Stimulated activated CD8-positive, alpha-beta memory T cell treated with anti-CD3 and anti-CD28 coated beads, Interleukin-15, amount 100 ng/mL, for 4 hours (primary cell): ENCODE results near the gene CTH.
"Not testable (repeated sequence)": the region's sequence is repeated elsewhere in the genome, so short reads cannot be mapped to it uniquely, and the experiment has no call there.

Experiments used
- DNase-seq, 2 donors: peaks; one replicate each; pipeline ENCODE4 v3.0.0-alpha.2; 2020; ENCODE audit warnings: low read depth in 2 of 2

Gene CTH

DNA sequence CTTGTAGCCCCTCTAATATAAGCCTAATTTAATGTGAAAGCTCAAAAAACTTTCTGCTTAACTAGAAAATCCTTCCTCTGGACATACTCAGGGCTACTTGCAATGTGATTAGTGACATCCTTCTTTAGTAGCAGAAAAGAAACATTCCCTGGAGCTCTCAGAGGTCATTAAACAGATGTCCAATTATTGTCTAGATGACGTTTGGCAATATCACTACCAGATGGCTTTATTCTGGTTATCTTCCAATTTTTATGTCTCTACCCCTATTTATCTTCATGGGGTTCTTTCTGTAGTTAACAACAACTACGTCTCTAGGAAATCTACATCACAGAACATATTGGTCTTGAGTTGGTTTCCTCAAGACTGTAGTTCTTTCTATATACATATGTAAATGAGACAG lies 44.2 kb downstream of the CTH start:
- no peak for DNase-seq

DNA sequence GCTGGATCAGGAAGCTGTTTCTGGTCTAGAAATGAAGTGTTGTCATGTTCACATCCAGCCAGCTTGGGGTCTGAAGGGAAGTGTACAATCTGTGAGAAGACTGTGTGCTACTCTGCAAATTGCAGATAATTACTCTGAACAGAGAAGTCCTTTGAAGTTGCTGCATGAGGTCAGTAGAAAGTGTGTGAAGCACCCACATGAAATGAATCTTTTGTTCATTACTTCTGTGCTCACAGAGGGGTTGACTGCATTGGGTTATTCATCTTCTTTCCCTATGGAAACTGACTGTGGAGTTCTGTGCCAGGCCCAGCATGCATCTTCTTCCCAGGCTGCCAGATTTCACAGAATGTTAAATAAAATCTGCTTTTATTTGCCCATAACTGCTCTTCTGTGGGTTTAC lies 47.1 kb downstream of the CTH start:
- DNase-seq = no peak

DNA sequence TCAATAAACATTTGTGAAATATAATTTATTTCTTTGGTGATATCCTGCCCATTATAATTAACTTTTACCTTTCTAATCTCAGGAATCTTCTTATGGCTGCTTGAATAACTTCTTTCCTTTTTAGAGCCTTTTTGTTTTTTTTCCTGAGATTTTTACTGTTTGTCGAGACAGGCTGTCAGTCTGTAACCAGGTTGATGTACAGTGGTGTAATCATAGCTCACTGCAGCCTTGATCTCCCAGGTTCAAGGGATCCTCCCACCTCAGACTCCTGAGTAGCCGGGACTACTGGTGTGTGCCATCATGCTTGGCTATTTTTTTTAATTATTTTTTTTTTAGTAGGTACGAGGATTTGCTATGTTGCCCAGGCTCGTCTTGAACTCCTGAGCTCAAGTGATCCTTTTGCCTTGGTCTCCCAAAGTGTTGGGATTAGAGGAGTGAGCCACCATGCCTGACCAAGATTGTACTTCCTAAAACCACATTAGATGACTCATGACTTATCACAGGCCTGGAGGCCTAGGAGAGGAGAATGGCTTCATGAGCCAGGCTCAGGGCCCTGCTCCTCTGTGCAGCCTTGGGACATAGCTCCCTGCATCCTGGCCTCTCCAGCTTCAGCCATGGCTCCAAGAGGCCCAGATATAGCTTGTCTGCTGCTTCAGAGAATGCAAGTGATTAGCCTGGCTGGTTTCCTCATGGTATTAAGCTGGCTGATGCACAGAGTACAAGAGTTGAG lies 48.6 kb downstream of the CTH start:
- no peak for DNase-seq

DNA sequence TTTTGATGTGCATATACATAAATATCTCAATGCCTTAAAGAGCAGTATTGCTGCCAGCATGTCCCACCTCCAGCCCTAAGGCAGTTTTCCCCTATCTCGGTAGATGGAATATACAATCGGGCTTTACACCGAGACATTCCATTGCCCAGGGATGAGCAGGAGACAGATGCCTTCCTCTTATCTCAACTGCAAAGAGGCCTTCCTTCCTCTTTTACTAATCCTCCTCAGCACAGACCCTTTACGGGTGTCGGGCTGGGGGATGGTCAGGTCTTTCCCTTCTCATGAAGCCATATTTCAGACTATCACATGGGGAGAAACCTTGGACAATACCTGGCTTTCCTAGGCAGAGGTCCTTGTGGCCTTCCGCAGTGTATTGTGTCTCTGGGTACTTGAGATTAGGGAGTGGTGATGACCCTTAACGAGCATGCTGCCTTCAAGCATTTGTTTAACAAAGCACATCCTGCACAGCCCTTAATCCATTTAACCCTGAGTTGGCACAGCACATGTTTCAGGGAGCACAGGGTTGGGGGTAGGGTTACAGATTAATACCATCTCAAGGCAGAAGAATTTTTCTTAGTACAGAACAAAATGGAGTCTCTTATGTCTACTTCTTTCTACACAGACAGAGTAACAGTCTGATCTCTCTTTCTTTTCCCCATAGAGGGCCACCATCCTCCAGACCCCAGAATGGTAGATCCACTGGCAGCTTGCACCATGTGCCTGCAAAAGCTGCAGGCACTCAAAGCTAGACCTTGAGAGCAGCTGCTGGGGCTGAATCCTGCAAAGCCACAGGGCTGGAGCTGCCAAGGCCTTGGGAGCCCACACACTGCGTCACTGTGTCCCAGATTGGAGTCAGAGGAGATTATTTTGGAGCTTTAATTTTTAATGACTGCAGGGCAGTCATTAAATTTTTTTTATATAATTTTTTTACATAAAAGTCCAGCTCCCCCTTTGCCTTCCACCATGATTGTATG lies 50.0 kb downstream of the CTH start:
- not testable (repeated sequence) for DNase-seq

DNA sequence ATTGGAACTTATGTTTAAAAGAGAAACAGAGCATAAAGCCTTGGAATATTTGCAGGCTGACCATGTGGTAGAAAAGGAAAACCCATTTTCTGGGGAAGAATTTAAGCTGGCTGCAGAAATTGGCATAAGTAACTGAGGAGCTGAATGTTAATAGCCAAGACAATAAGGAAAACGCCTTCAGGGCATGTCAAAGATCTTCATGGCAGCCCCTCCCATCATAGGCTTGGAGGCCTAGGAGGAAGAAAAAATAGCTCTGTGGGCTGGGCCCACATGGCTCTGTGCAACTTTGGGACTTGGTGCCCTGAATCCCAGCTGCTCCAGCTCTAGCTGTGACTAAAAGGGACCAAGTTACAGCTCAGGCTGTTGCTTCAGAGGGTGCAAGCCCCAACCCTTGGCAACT lies 51.5 kb downstream of the CTH start:
- no peak for DNase-seq

DNA sequence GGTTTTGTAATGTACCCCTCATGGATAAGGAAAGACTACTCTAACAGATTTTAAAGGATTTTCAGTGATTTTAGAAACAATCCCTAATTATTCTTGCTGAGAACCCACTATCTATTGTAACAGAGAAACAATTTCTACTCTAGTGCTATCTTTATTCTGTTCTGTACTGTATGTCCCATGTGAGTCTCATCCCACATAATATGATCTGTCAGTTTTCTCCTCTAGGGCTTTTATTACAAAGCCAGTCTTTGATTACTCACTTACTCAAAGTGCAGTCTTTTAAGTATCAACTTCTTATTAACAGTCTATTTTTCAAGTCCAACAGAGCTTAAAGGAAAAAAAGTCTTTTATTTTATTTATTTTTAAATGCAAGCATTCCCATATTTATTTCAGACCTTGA lies 54.8 kb downstream of the CTH start:
- no peak for DNase-seq

DNA sequence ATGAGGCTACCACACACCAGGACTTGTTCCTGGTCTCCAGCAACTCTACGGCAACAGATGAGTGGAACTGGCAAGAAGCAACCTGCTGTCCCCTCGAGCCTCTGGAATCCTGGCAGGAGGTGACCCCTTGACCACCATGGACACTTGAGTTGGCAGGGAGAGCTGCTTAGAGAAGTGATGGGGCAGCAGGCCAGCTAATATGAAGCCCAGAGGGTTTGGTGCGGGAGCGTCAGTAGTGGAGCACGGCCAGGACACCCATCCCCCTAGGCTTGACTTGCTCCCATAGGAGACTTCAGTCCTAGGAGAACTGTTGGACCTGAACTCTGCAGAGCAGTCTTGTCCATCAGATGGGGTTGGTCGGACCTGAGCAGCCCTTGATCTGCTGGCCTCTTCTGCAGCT lies 56.5 kb downstream of the CTH start:
- DNase-seq = no peak

DNA sequence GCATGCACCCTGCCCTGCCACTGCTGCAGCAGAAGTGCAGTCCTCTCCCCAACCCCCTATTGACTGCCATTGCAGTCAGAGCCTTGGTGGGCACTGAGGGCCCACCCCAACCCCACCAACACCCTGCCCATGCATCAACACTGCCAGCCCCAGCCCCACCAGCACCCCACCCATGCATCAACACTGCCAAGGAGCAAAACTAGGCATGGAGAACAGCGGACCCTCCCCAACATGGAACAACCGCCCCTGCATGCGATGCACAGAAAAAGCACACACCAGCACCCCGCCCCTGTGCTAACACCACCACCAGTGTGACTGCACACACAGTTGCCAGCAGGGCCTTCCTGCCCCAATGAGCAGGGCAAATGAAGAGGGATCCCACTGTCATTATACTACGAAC lies 57.1 kb downstream of the CTH start:
- DNase-seq = no peak

DNA sequence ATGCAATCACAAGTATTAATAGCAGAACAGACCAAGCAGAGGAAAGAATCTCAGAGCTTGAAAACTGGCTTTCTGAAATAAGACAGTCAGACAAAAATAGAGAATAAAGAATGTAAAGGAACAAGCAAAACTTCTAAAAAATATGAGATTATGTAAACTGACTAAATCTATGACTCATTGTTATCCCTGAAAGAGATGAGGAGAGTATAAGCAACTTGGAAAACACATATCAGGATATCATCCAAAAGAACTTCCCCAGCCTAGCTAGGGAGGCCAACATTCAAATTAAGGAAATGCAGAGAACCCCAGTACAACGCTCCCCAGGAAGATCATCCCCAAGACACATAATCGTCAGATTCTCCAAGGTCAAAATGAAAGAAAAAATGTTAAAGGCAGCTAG lies 58.1 kb downstream of the CTH start:
- DNase-seq = not testable (repeated sequence)

DNA sequence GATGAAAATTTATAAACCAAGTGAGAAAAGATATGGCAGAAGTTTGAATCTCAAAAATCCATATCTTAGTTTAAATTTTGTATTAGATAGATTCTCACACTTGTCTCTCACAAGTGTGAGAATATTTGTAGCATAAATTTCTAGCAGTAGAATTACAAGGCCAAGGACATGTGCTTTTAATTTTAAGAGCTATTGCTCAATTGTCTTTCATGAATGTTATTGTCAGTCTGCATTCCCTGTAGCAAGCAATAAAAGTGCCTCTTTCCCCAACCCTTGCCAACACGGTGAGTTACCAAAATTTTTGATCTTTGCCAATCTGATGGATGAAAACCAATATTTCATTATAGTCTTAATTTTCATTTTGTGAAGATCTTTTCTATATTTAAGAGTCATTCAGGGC lies 64.0 kb downstream of the CTH start:
- DNase-seq = no peak

DNA sequence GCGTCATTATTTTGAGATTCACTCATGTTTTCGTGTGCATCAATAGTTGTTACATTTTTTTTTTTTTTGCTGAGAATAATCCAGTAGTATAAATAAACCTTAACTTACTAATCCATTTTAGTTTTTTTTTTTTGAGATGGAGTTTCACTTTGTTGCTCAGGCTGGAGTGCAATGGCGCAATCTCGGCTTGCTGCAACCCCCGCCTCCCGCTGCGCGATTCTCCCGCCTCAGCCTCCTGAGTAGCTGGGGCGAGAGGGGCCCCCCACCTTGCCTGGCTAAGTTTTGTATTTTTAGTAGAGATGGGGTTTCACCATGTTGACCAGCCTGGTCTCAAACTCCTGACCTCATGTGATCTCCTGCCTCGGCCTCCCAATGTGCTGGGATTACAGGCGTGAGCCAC lies 66.0 kb downstream of the CTH start:
- DNase-seq = no peak

DNA sequence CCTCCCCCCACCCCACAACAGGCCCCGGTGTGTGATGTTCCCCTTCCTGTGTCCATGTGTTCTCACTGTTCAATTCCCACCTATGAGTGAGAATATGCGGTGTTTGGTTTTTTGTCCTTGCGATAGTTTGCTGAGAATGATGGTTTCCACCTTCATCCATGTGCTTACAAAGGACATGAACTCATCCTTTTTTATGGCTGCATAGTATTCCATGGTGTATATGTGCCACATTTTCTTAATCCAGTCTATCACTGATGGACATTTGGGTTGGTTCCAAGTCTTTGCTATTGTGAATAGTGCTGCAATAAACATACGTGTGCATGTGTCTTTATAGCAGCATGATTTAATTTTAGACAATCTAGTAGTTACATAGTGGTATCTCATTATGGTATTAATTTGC lies 66.8 kb downstream of the CTH start:
- not testable (repeated sequence) for DNase-seq

DNA sequence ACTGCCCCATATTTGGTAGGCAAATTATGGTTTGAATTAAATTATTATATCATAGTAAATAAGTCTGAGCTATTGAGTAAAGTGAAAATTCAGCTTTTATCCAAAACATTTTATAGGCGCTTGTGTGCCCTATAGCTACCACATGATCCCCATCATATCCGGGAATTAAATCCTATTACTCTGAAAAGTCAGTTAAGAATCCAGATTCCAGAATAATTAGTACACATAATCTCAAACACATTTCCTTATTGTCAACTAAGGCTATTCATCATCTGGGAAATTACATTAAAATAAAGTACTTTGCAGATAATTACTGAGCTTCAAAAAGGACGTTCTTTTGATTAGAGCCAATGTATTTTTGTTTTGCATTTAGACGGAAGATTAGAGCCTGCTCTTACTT lies 72.3 kb downstream of the CTH start:
- no peak for DNase-seq

DNA sequence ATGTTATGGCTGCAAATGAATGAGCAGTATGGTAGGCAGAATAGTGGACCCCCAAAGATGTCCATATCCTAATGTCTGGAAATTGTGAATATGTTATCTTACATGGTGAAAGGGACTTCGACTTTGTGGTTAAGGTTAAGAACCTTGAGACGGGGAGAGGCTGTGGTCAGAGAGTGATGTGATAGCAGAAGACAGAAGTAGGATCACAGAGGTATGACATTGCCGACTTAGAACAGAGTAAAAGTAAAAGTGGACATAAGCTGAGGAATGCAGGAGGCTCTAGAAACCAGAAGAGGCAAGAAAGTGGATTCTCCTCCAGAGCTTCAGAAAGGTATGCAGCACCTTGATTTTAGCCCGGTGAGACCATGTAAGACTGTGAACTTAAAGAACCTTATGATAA lies 74.6 kb downstream of the CTH start:
- DNase-seq = no peak

DNA sequence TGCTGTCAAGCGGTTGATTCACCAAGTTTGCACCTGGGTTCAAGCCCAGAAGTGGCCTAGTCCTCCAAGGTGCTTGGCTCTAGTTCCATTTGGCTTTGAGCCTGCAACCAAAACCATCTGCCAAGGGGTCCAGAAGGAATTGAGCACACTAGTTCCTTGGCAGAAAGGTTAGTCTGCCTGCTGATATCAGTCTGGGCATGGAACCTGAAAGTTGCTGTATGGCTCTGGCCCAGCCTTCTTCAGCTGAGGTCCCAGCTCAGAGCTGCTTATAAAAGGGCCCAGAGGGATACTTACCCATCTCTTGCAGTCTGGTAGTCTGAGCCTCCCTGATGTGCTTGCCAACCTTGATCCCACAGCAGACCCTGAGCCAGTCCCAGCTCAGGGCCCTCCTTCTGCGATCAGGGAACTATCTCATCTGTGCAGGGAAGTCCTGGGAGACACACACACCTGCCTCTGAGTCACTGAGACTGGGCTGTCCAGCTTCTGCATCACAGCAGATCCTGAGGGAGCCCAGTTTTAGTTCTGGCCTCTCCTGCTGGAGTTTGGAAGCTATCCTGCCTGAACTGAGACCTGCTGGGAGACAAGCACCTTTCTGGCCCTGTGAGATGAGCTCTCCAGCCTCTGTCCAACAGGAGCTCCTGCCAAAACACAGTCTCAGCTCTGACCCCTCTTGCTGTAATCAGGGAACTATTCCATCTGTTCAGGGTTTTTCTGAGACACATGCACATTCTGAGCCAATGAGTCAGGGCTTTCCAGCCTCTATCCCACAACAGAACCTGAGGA lies 75.8 kb downstream of the CTH start:
- no peak for DNase-seq

DNA sequence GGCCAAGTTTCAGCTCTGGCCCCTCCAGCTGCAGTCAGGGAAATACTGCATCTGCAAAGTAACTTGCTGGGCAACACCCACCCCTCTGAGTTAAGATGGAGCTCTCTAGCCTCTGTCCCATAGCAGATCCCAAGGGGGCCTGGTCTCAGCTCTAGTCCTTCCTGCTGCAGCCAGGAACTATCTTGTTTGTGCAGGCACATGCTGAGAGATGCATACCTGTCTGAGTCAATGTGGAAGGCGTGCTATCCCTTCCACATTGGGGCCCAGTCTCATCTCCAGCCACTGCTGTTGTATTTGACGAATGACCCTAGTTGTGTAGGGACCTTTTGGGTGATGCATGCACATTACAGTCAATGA lies 76.4 kb downstream of the CTH start:
- no peak for DNase-seq

DNA sequence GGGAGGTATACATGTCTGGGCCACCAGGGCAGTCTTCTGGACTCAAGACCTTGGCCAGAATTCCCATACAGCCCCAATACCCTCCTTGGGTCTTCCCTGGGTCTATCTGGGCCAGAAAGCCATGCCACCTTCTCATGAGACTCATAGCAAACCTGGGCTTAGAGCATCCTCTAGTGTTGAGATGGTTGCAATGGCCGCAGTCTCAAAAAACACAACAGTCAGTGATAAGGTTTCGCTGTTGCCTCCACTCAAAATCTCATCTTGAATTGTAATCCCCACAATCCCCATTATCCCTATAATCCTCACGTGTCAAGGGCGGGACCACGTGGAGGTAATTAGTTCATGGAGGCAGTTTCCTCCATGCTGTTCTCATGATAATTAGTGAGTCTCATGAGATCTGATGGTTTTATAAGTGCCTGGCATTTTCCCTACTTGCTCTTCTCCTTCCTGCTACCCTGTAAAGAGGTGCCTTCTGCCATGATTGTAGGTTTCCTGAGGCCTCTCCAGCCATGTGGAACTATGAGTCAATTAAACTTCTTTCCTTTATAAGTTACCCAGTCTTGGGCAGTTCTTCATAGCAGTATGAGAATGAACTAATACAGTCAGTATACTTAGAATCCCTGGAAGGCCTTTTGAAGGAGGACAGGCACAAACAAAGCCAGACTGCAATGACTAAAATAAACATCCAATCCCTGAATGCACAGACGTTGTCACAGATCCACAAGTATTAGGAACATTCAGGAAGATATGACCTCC lies 77.0 kb downstream of the CTH start:
- no peak for DNase-seq
